ENCODE results near the gene IPO4.
"Not testable (repeated sequence)": the region's sequence is repeated elsewhere in the genome, so short reads cannot be mapped to it uniquely, and the experiment has no call there.

The IPO4 gene, protein sequence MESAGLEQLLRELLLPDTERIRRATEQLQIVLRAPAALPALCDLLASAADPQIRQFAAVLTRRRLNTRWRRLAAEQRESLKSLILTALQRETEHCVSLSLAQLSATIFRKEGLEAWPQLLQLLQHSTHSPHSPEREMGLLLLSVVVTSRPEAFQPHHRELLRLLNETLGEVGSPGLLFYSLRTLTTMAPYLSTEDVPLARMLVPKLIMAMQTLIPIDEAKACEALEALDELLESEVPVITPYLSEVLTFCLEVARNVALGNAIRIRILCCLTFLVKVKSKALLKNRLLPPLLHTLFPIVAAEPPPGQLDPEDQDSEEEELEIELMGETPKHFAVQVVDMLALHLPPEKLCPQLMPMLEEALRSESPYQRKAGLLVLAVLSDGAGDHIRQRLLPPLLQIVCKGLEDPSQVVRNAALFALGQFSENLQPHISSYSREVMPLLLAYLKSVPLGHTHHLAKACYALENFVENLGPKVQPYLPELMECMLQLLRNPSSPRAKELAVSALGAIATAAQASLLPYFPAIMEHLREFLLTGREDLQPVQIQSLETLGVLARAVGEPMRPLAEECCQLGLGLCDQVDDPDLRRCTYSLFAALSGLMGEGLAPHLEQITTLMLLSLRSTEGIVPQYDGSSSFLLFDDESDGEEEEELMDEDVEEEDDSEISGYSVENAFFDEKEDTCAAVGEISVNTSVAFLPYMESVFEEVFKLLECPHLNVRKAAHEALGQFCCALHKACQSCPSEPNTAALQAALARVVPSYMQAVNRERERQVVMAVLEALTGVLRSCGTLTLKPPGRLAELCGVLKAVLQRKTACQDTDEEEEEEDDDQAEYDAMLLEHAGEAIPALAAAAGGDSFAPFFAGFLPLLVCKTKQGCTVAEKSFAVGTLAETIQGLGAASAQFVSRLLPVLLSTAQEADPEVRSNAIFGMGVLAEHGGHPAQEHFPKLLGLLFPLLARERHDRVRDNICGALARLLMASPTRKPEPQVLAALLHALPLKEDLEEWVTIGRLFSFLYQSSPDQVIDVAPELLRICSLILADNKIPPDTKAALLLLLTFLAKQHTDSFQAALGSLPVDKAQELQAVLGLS

GRCh38 chr14:24188251-24189058 lies at the start of gene IPO4:
TSS of gene IPO4 (minus strand) at chr14:24188816. CDS start at chr14:24188787, 29 bp downstream.
- peak; percentile 94 to 95 for DNase-seq

GRCh38 chr14:24238123-24238522 lies 49.5 kb upstream of the IPO4 start:
- DNase-seq: no peak

- DNase-seq: no peak
These were observed 48.9 kb upstream of the IPO4 start for GRCh38 chr14:24237463-24237955.

GRCh38 chr14:24236689-24237462 lies 48.3 kb upstream of the IPO4 start:
- DNase-seq: no peak

GRCh38 chr14:24235804-24236688 lies 47.4 kb upstream of the IPO4 start:
- no peak for DNase-seq

DNA sequence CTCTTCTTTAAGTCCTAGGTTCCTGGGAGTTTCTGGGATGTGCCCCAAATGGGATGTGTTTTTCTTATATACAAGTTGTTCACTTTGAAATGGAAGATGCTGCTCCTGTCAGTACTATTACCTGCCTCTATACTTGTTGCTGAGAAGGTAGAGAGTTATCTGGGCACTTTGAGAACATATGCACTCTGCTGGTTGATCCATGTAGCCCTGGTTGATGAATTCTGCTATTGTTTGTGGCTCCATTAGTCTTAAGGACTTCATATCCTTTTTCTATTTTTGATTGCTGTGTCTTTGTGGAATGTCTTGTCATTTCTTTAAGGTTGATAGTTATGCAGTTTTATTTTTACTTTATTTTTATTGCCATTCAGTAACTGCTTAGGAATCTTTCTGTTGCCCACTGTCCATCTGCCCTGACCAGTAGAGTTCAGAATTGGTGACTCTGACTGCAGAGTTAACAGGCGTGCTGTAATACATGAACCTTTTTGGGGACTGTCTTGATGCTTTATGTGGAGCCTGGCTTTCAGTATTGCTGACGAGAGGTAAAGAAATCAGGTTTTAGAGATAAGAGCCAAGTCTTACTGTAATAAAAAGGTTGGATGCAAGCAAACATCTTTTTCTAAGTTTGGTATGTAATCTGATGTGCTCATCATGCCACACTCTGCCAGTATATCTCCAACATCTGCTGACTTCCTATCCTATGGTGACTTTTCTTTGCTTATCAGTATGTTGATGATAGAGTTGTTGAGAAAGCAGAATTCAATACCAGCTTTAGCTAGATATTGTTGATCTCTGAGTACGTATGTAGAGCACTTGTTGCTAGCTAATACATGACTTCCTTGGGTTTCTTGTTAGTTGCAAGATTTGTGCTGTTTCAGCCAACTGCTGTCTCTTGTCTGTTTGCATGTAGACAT lies 45.7 kb upstream of the IPO4 start:
- DNase-seq: no peak

DNA sequence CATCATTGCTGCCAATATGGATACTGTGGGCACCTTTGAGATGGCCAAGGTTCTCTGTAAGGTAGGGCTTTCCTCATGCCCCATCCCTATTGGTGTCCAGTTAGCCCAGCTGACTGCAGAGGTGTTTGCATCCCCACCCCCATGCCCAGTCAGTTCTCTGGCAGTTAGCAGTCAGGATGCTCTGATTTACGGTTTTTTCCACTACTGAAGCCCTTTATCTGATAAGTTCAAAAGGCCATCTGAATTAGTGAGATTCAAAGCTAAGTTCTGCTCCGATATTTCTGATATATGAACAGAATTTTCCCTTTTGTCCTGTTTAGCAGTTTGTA lies 44.9 kb upstream of the IPO4 start:
- DNase-seq: peak in 1 of 2 experiments; percentile 35

DNA sequence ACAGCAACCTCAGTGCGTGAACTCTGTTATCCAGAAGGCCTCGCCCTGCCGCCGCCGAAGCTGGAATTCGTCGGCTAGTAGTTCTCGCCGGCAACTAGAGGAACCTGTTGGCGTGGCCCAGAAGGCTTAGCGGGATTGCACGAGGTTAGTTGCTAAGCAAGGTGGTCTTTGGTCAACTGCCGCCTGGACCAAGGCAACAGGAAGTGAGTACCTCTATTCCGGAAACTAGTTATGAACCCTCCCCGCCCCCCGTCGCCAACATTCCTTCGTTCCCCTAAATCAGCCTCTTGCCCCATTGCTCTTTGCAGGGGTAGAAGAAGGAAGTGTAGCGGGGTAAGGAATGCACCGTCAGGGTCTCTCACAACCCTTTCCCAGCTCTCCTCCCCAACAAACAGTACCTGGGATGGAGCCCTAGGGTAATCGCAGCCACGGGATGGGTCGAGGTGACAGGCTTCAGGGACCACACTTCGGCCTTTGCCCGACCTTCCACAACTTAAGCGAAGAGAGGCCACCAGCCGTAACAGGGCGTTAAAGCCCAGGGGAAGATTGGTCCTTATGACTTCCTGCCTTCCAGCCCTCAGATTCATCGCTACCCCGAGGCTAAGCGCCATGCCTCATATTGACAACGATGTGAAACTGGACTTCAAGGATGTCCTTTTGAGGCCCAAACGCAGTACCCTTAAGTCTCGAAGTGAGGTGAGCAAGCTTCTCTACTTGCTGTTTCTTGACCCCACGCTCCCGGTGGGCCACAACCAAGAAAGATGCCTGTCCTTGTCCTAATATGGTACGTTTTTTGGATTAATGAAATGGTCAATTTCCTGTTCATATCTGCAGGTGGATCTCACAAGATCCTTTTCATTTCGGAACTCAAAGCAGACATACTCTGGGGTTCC lies 44.3 kb upstream of the IPO4 start, which contains the start of gene GMPR2:
TSS of gene GMPR2 (plus strand) at position 285 of the 893 bp plus-strand sequence. CDS start at position 610, 325 bp downstream.
- no peak for DNase-seq

DNA sequence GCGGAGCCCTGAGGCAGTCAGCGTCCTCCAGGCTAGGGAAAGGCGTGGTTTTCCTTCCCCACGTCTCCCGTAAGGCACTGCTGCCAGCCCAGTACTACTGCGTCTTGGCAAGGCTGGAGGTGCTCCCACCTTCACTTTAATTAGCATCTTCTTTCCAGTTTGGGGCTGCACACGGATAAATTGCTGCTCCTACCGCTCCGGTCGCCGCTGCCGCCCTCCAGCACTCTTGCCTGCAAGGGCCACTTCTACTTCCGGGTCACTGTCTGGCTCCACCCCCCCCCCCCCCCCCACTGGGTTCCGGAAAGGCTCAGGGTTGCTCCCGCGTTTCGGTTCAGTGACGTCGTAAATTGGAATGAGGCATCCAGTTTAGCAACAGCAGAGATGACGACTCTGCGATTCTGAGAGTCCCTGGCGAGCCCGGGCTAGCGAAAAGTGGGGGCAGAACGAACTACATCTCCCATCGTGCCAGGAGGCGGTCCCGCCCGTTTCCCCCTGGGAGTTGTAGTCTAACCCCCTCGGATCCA lies 43.6 kb upstream of the IPO4 start, which contains the start of gene NEDD8:
TSS of gene NEDD8 (minus strand) at position 247 of the 524 bp plus-strand sequence. CDS start at position 147, 100 bp downstream.
- peak; percentile 92 to 94 for DNase-seq

DNA sequence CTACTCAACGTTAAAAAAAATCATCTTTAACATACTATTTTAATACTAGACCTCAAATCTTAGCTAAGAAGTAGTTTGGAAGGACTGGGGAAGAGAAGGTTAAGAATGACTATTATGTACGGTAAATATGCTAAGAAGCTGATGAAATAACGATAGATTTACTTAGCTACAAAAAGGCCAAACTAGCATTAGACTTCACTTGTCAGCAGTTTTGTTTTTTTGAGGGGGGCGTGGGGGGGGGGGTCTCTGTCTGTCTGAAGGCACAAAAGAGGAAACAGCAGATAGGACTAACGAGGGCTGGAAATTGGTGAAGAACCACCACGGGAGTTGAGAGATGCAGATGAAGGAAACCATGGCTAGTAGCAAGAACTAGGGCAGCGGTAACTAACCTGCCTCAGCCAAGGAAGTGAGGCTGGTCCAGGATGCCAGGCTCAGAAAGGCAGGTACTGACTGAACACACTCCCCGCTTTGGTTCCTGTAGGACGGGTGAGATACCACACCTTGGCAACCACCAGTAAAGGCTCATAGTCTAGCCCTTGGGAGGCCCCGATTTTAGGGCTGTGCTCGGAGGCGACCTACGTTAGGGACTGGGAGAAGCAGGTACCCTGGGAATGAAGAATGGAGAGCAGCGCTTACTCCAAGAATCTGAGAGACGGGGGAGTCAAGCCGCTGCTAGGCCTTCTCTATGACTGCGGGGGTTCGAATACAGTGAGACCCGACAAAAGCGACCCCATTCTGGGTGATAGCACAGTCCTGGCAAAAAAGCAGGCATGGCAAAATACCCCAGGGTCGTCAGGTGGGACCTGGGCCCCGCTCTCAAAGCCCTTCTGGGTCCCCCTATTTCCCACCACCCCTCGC lies 42.9 kb upstream of the IPO4 start:
- peak in 1 of 2 experiments; percentile 37 for DNase-seq

DNA sequence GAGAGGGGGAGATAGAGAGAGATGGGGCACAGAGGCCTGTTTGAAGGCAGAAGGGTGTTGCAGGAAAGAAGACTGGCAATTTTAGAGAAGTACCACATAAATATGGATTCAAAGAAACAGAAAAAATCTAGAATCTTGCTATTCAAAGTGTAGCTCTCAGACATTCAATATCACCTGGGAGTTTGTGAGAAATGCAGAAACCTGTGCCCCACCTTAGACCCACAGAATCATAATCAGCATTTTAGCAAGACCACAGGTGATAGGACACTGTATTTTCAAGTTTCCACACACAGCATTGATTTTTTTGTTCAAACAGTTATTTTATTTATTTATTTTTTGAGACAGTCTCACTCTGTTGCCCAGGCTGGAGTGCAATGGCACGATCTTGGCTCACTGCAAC lies 40.3 kb upstream of the IPO4 start:
- DNase-seq: no peak

- DNase-seq: no peak
These were observed 37.9 kb upstream of the IPO4 start for GRCh38 chr14:24226473-24226872.

GRCh38 chr14:24224618-24225071 lies 36.0 kb upstream of the IPO4 start:
- DNase-seq: no peak

DNA sequence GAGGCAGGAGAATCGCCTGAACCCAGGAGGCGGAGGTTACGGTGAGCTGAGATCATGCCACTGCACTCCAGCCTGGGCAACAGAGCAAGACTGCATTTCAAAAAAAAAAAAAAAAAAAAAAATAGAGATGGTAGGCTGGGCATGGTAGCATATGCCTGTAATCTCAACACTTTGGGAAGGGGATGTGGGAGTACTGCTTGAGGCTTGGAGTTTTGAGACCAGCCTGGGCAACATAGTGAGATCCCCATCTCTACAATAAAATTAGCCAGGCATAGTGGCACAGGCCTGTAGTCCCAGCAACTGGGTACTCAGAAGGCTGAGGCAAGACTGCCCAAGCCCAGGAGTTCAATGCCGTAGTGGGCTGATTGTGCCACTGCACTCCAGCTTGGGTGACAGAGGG lies 34.4 kb upstream of the IPO4 start:
- not testable (repeated sequence) for DNase-seq

DNA sequence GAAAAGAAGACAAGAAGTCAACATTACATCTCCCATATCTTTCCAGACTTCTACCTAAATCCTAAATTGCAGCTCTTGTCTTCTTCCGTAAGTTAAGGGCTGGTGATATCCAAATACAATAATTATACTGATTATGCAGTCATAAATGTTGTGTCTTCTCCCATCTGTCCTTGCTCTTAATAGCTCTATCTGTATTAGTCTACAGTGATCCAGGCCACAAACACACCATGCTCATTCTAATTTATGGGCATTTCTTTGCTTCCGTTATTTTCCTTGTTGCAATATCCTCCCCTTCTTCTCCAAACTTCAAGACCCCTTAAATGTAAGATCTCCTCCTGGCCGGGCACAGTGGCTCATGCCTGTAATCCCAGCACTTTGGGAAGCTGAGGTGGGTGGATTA lies 30.9 kb upstream of the IPO4 start:
- no peak for DNase-seq

- no peak for DNase-seq
These were observed 30.5 kb upstream of the IPO4 start for GRCh38 chr14:24219080-24219479.

GRCh38 chr14:24216876-24217275 lies 28.3 kb upstream of the IPO4 start:
- not testable (repeated sequence) for DNase-seq

All from activated CD4-positive, alpha-beta T cell treated with anti-CD3 and anti-CD28 coated beads, Interleukin-2, amount 50 U/mL, for 48 hours (primary cell).